Stimulated activated CD4-positive, alpha-beta T cell treated with anti-CD3 and anti-CD28 coated beads, Interleukin-4, amount 100 ng/mL, for 1 hour (primary cell): ENCODE measurements around the gene INPP5F.

Source experiments
- DNase-seq: peaks from one replicate; pipeline ENCODE4 v3.0.0-alpha.2; 2020

INPP5F gene, protein sequence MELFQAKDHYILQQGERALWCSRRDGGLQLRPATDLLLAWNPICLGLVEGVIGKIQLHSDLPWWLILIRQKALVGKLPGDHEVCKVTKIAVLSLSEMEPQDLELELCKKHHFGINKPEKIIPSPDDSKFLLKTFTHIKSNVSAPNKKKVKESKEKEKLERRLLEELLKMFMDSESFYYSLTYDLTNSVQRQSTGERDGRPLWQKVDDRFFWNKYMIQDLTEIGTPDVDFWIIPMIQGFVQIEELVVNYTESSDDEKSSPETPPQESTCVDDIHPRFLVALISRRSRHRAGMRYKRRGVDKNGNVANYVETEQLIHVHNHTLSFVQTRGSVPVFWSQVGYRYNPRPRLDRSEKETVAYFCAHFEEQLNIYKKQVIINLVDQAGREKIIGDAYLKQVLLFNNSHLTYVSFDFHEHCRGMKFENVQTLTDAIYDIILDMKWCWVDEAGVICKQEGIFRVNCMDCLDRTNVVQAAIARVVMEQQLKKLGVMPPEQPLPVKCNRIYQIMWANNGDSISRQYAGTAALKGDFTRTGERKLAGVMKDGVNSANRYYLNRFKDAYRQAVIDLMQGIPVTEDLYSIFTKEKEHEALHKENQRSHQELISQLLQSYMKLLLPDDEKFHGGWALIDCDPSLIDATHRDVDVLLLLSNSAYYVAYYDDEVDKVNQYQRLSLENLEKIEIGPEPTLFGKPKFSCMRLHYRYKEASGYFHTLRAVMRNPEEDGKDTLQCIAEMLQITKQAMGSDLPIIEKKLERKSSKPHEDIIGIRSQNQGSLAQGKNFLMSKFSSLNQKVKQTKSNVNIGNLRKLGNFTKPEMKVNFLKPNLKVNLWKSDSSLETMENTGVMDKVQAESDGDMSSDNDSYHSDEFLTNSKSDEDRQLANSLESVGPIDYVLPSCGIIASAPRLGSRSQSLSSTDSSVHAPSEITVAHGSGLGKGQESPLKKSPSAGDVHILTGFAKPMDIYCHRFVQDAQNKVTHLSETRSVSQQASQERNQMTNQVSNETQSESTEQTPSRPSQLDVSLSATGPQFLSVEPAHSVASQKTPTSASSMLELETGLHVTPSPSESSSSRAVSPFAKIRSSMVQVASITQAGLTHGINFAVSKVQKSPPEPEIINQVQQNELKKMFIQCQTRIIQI

DNA sequence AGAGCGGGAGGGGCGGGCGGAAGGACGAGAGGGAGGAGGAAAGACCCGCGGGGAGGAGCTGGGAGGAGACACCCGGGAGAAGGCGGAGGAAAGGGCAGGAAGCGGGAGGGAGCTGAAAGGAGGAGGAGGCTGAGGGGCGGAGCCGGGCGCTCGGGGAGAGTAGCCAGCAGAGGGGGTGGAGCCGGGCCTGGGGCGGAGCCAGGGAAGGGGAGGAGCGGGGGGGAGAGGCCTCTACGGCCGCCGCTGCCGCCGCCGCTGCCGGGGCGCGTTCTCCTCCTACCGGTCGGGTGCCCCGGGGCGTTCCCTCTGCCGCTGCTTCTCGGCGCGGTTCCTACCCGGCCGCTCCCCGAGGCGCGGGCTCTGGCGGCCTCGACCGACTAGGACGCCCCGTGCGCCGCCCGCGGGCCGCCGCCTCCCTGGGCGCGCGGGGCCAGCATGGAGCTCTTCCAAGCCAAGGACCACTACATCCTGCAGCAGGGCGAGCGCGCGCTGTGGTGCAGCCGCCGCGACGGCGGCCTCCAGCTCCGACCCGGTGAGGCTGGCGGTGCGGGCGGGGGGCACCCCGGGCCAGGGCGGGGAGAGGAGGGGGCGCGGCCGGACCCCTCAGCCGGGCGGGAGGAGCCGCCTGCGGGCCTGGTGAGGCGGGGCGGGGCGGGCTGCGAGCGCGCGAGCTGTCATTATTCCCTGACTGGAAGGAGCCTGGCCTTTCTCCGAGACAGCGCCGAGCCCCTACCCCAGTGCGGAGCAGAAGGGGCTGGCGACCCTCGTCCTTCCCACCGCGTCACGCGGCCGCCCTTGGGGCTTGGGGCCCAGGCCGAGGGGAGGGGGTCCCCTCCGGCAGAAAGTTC, at the start of gene INPP5F:
Gene INPP5F (plus strand): TSS at position 223 of the 848 bp plus-strand sequence. CDS start 213 bp downstream, at position 436.
- DNase-seq: peak; percentile 100

DNA sequence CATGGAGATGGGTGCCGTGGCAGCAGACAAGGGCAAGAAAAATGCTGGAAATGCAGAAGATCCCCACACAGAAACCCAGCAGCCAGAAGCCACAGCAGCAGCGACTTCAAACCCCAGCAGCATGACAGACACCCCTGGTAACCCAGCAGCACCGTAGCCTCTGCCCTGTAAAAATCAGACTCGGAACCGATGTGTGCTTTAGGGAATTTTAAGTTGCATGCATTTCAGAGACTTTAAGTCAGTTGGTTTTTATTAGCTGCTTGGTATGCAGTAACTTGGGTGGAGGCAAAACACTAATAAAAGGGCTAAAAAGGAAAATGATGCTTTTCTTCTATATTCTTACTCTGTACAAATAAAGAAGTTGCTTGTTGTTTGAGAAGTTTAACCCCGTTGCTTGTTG, 48.7 kb upstream of the INPP5F start:
- no peak for DNase-seq

DNA sequence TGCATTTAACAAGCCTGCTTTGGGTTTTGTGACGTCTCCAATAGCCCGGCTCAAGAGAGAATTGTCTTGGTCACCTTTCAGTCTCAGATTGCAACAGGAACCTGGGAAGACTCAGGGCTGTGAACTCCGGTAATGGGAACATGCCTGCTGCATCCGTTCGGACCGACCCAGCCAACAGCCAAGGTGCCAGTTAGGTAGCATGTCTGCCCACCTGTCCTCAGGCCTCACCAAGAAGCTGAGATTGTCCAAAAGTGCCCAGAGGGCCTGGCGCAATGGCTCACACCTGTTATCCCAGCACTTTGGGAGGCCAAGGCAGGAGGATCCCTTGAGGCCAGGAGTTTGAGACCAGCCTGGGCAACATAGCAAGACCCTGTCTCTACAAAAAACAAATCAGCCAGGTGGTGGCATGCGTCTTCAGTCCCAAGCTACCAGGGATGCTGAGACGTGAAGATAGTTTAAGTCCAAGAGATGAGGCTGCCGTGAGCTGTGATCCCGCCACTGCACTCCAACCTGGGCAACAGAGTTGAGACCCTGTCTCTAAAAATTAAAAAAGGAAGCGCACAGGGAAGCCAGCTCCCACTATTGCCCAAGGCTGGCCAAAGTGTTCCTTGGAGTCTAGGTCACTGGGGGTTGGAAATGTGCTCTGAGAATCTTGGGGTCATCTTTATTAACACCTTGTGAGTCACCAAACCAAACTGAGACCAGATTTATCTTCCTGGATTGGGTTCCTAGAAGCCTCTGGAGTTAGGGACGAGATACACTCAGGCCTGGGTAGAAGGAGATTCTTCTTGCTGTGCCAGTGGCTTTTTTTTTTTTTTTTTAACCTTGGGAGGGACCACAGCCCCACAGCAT, 47.7 kb upstream of the INPP5F start:
- no peak for DNase-seq

DNA sequence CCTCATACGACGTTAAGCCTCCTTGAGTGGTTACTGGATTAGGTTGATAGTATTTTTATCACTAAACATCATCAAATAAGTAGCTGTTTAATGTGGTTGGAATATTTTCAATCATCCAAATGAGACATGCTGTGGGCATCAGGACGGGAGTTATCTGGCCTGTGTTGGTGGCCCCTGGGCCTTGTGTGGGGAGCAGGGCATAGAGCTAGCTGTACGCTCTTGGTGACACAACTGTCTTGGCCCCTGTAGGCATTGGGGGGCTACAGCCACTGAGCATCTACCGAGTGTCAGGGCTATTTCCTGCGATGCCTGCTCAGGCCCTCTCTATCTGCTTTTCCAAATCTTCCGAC, 46.4 kb upstream of the INPP5F start:
- DNase-seq: no peak

DNA sequence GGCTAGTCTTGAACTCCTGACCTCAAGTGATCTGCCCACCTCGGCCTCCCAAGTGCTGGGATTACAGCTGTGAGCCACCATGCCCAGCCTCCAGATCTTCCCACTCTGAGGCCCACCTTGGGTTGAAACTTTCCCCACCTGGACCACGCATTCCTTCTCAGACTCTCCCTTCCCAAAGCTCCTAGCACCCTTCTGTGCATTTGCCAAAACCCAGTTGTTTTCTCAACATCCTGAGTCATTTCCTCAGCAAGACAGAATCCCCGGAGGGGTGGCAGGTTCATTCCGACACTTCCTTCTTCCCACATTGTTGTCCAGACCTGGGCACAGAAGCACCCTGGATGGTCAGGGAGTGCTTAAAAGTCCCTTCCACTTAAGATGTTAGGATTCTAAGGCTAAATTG, 45.8 kb upstream of the INPP5F start:
- no peak for DNase-seq

DNA sequence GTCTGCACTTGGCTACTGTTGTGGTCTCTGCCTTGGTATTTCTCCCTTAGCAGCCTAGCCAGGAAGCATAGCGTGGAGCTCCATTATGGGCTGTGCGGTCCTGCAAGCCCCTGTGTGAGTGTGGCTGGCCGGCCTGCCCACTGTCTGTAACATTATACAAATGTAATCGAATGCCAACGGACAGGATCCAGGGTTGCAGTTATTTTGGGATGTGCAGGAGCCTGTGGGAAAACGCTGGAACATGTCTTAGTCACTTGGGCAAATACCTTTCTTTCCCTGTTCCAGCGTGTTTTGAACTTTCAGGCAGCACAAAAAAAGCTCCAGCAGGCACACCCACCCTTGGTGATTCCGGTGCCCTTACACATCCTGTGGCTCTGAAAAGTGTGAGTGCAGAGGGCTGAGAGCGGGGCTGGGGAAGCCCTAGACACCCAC, 45.2 kb upstream of the INPP5F start:
- no peak for DNase-seq

DNA sequence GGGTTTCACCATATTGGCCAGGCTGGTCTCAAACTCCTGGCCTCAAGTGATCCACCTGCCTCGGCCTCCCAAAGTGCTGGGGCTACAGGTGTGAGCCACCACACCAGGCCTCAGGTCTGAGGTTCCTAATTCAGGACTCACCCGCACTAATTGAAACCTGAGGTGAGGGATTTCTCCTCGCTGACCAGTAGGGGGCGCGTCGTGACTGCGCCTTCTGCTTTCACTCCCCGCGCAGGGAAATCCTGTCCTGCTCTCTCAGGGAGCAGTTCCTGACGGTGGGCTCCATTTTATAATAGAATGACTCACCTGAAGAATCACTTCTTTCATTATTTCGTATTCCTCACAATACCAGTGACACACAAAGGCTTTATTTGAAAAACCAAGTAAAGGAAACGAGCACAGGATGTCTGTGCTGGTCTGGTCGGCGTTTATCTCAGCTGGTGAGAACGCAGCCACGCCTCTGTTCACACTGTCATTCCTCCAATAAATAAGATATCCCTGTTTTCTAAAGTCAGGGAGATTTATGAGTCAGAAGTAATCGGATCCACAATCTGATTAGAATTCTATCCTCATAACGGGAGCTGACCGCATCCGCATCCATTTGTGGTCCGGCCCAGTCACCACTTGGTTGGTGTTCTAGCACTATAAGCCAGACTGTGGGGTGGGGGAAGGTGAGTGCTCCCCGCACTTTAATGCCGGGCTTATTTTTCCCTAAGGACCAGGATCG, 39.2 kb upstream of the INPP5F start:
- DNase-seq: peak; percentile 88

DNA sequence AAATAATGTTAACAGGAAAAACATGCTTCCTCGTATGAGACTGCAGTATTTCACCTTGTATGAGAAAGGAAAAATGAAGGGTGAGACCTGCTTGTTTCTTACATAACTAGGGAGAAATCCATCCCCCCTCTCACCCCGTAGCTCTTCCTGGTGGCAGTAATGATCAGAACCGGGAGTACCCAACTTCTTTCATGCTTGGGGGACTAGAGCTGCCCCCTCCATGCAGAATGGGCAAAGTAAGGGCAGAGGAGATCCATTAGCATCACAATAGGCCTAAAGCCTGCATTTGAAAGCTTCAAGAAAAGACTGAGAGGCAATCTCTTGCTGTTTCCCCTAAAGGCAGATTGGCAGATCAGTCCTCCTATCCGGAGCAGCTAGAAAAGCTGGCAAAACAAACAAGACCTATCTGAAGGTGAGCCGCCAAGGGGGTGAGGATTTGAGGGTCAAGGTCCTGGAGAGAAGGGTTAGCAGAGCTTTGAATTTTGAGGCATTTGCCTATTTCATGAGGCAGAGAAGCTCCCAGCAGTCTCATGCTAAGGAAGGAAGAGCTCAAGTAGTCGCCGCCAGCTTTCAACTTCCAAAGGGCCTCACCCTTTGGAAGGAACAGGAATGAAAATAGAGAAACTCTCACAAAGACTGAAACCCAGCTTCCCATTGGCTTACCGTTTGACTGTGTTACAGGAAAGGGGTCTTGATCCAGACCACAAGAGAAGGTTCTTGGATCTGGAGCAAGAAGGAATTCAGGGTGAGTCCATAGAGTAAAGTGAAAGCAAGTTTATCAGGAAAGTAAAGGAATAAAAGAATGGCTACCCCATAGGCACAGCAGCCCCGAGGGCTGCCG, 38.4 kb upstream of the INPP5F start:
- no peak for DNase-seq

DNA sequence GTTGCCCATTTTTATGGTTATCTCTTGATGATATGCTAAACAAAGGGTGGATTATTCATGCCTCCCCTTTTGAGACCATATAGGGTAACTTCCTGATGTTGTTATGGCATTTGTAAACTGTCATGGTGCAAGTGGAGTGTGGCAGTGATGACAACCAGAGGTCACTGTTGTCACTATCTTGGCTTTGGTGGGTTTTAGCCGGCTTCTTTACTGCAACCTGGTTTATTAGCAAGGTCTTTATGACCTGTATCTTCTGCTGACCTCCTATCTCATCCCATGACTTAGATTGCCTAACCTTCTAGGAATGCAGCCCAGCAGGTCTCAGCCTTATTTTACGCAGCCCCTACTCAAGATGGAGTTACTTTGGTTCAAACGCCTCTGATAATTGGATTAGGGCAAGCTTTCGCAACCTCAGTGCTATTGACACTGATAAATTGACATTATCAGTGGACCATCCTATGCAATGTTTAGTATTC, 37.8 kb upstream of the INPP5F start:
- DNase-seq: no peak

DNA sequence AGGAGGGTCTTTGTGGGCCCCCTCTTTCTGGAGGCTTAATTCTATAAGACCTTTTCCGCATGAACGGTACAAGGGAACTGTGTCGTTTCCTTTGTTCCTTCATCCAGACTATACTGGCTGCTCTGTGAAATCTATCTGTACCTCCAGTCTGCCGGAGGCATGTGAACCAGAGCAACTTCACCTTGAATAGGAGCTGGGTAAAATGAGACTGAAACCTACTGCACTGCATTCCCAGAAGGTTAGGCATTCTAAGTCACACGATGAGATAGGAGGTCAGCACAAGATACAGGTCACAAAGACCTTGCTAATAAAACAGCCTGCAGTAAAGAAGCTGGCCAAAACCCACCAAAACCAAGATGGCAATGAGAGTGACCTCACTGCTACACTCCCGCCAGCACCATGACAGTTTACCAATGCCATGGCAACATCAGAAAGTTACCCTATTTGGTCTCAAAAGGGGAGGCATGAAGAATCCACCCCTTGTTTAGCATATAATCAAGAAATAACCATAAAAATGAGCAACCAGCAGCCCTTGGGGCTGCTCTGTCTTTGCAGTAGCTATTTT, 36.8 kb upstream of the INPP5F start:
- DNase-seq: no peak

DNA sequence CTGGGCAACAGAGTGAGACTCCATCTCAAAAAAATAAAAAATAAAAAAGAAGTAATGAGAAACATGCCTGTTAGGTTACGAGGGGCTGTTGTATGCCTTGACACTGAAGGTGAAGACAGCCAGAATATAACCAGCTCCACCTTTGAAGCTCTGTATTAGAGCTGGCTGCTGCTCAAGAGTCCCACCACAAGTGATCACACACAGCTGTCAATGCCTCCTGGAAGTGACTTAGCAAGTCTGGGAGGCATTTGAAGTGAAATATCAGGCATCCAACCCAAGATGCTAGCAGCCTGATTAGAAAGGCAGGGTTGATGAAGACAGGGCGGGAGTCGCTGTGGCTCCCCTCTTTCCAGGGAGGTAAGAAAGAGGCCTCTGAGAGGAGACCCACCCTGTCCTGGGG, 34.1 kb upstream of the INPP5F start:
- DNase-seq: no peak

DNA sequence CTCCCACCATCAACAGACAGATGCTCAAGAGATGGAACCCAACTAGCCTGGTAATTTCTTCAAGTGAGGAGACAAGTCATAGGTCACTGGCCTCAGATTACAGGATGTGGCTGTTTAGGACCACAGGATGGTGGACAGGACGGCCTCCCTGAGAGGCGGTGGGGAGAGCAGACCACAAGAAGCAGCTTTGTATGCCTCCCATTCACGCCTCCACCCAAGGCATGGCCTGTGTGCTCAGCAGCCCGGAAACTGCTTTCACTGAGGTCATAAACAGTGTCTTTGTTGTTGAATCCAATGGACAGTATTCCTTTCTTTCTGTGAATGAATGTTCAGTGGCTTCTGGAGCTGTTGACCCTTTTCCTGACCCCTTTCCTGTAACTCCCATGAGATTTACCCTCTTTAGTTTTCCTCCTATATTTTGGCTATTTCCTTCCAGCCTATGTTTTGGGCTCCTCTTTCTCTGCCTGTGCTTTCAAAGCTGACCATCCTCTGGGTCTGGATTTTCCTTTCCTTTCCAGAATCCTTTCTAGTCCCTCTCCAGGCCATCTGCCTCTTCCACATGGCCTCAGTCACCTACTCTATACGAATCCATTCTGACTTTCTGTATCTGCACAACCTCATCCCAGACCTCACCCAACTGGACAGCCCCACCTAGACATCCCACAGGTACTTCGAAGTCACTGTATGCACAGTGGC, 32.4 kb upstream of the INPP5F start:
- no peak for DNase-seq

DNA sequence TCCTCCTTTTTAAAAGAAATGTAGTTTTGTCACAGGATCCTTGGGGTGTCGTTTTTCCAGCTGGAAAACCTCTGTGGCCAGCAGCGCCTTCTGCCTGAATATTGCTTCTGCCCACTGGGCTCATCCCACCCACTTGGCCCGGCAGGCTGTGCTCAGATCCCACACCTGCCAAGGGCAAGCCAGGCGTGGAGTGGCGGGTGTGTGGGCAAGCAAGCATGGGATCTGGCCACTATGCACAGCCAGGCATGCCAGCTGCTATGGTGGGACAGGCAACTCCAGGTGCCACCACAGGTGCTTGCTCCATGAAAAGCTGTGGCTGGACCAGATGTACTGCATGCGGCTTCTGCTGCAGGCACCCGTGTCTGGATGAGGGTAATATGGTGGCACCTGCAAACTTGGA, 31.2 kb upstream of the INPP5F start:
- no peak for DNase-seq

DNA sequence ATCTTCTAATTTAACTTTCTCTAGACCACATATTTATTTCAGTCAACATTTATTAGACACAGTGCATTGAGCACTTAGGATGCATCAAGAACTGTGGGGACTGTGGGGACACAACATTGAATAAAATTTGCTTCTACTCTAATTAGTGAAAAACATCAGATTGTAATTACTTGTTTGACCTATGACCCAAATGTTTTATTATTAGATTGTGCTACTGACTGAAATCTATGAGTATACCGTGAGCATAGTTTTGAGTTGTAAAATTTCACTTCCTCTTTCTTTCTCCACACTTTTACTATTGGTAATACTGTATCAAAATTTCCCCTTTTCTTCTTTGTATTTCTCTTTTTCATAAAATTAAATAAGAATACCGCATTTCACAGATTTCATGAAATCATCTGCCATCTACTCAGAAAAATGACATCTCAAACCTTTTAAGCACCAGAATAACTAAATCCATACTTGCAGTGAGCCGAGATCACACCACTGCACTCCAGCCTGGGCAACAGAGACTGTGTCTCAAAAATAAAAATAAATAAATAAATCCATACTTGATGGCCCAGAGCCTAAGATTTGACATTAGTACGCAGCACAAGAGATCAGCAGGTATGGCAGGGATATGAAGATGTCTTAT, 25.4 kb upstream of the INPP5F start:
- DNase-seq: no peak

DNA sequence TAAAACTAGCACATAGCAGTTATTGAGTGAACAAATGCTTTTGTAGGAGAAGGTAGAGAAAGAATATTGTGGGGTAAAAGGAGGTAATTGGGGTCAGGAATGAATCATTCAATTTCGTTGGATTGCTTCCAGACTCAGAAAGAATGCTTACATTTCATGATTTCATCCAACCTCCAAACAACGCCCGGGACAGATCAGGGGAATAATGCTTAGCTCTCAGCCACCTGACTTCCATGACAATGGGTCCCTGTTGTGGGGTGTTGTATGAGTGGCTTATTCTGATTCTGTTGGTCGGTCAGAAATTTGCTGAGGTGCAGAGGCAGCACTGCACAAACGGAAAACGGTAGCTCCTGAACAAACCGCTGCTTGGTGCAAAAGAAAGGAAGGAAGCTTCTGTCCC, 24.0 kb upstream of the INPP5F start:
- DNase-seq: no peak

DNA sequence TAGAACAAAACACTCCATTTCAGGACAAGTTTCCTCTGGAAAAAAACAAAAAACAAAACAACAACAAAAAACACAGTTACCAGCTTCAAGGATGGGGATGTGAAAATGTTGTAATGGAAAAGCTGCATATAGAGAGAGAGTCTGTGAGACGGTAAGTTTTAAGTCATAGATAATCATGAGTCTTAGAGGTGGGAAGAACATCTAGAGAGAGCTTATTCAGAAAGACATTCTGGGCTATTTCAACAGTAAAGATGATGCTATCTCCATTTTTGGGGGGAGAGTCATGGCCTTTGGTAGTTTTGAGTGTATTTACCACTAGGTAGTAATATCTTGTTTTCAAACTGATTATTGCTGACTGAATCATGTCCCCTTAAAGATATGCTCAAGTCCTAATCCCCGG, 23.3 kb upstream of the INPP5F start:
- no peak for DNase-seq

DNA sequence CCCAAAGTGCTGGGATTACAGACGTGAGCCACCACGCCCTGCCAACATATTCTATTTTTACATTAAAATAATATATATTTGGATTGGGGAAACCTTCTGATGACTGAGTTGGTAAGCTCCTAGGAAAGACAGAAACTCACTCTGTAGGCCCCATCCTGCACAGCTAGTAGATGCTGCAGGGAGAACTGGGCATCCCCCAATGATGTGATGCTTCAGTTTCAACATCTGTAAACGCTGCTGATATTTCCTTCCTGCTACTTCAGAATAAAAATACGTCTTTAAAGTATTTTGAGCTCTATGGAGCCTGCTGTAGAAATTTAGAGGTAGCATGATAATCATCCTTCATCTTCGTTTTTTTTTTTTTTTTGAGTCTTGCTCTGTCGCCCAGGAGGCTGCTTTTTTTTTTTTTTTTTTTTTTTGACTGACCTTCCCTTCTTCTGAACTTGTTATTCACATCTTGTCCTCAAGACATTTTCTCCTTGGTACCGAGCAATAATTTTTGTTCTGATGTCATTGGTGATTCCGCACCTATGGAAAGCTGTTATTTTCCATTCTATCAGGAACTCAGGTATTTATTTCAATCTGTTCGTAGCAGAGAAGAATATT, 21.8 kb upstream of the INPP5F start:
- DNase-seq: no peak

DNA sequence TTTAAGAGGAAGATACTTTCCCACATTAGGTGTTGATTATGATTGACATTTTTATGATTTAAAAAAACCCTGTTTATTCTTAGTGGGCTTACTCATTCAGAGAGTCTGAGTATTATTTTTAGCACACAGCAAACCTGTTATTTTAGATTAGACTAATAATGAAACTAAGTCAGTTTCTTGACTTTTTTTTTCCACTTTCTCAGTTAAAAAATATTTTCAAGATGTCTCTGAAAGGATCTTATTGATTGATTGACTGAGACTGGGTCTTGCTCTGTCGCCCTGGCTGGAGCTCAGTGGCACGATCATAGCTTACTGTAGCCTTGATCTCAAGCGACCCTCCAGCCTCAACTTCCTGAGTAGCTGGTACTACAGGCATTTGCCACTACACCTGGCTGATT, 20.4 kb upstream of the INPP5F start:
- peak; percentile 31 for DNase-seq
